ENCODE results near the gene NAALADL2. TPM values are rescaled to one million over a fixed set of nuclear protein-coding genes. Genes with fewer than 3 reads are reported as not detected.
"Not testable (repeated sequence)": the region's sequence is repeated elsewhere in the genome, so short reads cannot be mapped to it uniquely, and the experiment has no call there.

NAALADL2 gene
- total RNA-seq, 1 donor from 2014 or later: 2.8 TPM

DNA sequence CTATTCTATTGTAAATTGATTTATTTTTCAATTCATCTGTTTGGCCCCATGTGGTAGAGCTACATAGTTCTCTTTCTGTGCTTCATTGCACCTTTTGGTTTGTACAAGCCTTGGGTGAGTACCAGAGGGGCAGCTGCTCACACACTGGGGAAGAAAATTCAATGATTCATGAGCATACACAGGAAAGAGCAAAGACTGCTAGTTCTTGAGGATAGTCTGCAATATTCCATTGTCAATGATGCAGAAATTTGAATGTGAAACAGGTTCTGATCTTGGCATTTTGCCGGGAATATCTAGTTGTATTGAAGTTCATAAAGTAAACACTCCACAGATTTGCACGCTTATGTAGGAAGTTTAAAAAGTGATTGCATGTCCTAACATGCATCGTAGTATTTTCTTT lies 304.6 kb downstream of the NAALADL2 start:
- peaks cover 3% of the 10 kb centered on the region for H3K9me3 Mint-ChIP-seq
- H3K4me3 Mint-ChIP-seq: no peak overlapping the region
- no peak for DNase-seq (ENCODE audit: low read depth, low spot score)
- H3K4me1 Mint-ChIP-seq: no peaks in the 10 kb centered on the region
- no peaks in the 10 kb centered on the region for H3K27me3 Mint-ChIP-seq (ENCODE audit: low read depth)
- no peaks in the 10 kb centered on the region for H3K36me3 Mint-ChIP-seq (ENCODE audit: low read depth)
- no peak overlapping the region for H3K27ac Mint-ChIP-seq (ENCODE audit: unreplicated experiment)
- TF ChIP-seq, protein P1, sequence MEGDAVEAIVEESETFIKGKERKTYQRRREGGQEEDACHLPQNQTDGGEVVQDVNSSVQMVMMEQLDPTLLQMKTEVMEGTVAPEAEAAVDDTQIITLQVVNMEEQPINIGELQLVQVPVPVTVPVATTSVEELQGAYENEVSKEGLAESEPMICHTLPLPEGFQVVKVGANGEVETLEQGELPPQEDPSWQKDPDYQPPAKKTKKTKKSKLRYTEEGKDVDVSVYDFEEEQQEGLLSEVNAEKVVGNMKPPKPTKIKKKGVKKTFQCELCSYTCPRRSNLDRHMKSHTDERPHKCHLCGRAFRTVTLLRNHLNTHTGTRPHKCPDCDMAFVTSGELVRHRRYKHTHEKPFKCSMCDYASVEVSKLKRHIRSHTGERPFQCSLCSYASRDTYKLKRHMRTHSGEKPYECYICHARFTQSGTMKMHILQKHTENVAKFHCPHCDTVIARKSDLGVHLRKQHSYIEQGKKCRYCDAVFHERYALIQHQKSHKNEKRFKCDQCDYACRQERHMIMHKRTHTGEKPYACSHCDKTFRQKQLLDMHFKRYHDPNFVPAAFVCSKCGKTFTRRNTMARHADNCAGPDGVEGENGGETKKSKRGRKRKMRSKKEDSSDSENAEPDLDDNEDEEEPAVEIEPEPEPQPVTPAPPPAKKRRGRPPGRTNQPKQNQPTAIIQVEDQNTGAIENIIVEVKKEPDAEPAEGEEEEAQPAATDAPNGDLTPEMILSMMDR (conservative IDR thresholded peaks at IDR 0.05): no peak

DNA sequence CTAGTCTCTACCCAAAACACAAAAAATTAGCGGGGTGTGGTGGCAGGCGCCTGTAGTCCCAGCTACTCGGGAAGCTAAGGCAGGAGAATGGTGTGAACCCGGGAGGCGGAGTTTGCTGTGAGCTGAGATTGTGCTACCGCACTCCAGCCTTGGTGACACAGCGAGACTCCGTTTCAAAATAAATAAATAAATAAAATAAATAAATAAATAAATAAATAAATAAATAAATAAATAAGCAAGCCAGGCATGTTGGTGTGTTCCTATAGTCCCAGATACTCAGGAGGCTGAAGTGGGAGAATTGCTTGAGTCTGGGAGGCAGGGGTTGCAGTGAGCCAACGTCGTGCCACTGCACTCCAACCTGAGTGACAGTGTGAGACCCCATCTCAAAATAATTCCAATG lies 314.0 kb downstream of the NAALADL2 start:
- H3K4me3 Mint-ChIP-seq; H3K27ac Mint-ChIP-seq (ENCODE audit: unreplicated experiment); H3K36me3 Mint-ChIP-seq (ENCODE audit: low read depth); DNase-seq (ENCODE audit: low read depth, low spot score); H3K9me3 Mint-ChIP-seq; H3K27me3 Mint-ChIP-seq (ENCODE audit: low read depth): not testable (repeated sequence)
- peaks cover 11% of the 10 kb centered on the region for H3K4me1 Mint-ChIP-seq

DNA sequence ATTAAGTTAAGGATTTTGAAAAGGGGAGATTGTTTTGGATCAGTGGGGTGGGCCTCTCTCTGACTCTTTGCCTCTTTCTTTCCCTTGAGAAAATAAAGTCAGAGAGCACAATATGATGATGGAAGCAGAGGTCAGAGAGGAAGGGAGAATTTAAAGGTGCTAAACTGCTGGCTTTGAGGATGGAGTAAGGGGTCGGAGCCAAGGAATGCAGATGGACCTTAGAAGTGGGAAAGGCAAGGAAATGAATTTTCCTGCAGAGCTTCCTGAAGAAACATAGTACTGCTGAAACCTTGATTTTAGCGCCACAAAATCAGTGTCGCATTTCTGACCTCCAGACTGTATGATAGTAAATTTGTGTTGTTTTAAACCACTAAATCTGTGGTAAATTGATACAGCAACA lies 317.4 kb downstream of the NAALADL2 start:
- Mint-ChIP-seq H3K27me3 (ENCODE audit: low read depth) (no peaks in the 10 kb centered on the region), H3K36me3 (ENCODE audit: low read depth) (no peaks in the 10 kb centered on the region), H3K27ac (ENCODE audit: unreplicated experiment) (no peak overlapping the region), H3K4me1 (peaks cover 11% of the 10 kb centered on the region), H3K4me3 (no peak overlapping the region), H3K9me3 (no peaks in the 10 kb centered on the region)
- no peak for DNase-seq (ENCODE audit: low read depth, low spot score)
- TF ChIP-seq, protein P1 (conservative IDR thresholded peaks at IDR 0.05): no peak

DNA sequence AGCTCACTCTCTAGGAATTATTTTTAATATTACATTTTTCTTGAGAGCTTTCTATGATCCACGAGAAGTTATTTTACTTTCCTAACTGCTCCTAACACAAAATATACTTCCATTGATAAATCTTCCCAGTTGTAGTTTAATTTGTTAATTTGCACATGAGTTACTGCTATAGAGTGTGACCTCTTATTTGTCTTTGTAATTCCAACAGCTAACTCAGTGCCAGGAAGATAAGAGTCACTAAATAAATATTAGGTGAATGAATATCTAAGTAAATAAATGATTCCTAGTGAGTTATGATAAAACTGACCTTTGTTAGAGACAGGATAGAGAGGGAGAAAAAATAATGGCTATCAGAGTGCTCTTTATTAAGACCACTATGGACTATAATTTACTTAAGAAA lies 319.9 kb downstream of the NAALADL2 start:
- Mint-ChIP-seq H3K36me3 (ENCODE audit: low read depth) (no peaks in the 10 kb centered on the region), H3K27me3 (ENCODE audit: low read depth) (no peaks in the 10 kb centered on the region), H3K9me3 (no peaks in the 10 kb centered on the region), H3K4me1 (peaks cover 11% of the 10 kb centered on the region), H3K4me3 (no peak overlapping the region), H3K27ac (ENCODE audit: unreplicated experiment) (no peak overlapping the region)
- TF ChIP-seq, protein P1 (conservative IDR thresholded peaks at IDR 0.05): no peak
- DNase-seq (ENCODE audit: low read depth, low spot score): no peak

DNA sequence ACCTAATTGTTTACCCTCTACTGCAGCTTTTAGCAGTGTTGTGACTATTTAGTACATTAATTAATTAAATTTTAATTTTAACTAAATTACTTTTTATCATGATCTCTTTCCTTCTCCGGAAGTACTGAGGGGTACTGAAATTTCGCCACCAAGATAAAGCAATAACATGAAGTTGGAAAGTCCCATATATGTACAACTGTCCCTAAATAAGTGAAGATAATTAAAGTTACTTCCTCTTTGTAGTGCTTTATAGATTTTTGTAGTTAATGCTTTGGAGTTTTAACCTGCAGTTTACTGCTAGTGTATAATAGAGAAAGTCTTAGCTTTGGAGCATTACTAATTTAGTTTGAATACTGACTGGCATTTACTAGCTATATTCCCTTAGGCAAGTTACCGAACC lies 325.3 kb downstream of the NAALADL2 start:
- Mint-ChIP-seq H3K27ac (ENCODE audit: unreplicated experiment) (no peak overlapping the region), H3K27me3 (ENCODE audit: low read depth) (no peaks in the 10 kb centered on the region), H3K4me3 (no peak overlapping the region), H3K9me3 (no peaks in the 10 kb centered on the region), H3K4me1 (peaks cover 9% of the 10 kb centered on the region), H3K36me3 (ENCODE audit: low read depth) (no peaks in the 10 kb centered on the region)
- TF ChIP-seq, protein P1 (conservative IDR thresholded peaks at IDR 0.05): no peak
- DNase-seq (ENCODE audit: low read depth, low spot score): no peak

DNA sequence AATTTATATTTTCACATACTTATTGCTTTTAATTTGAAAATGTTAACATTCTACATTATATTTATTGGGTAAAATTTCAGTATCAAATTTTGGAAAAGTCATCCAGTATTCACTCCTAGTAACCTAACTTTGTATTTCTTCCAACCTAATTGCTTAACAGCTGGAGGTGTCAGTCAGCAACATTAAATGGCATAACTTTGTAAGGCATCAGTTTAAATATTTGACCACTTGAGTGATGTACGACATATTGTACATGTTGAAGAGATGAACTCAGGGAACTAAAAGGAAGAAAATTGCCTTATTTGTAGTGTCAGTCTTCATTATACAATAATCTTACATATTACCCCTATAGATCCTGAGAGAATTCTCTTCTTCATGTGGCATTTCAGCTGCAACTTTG lies 326.8 kb downstream of the NAALADL2 start:
- no peak for DNase-seq (ENCODE audit: low read depth, low spot score)
- Mint-ChIP-seq H3K27me3 (ENCODE audit: low read depth) (no peaks in the 10 kb centered on the region), H3K9me3 (peaks cover 5% of the 10 kb centered on the region), H3K4me1 (peaks cover 9% of the 10 kb centered on the region), H3K36me3 (ENCODE audit: low read depth) (no peaks in the 10 kb centered on the region), H3K4me3 (no peak overlapping the region), H3K27ac (ENCODE audit: unreplicated experiment) (no peak overlapping the region)
- TF ChIP-seq, protein P1 (conservative IDR thresholded peaks at IDR 0.05): no peak

Data from neural crest cell (in vitro differentiated cells).